Endometrial microvascular endothelial cells (primary cell): ENCODE results near the gene NGDN. TPM values are rescaled to one million over a fixed set of nuclear protein-coding genes. Genes with fewer than 3 reads are reported as not detected.

ENCODE experiments used
- in situ Hi-C: cut with HindIII; loops from 2 replicates; pipeline ENCODE4 v1.10.0; 2017; ENCODE audit warnings: low sequenced_read_pairs, low pct_unique_long_range_greater_than_20kb; ENCODE audit errors: inconsistent ontology term
- total RNA-seq: library from RNA; depleted of rRNA; stranded (reverse); fragments of >200 nt; gene quantifications from one replicate; pipeline ENCODE4 v1.2.3, GENCODE V29; 2015; ENCODE audit errors: inconsistent ontology term

The NGDN gene
- total RNA-seq, 1 donor from 2014 or later = 38.7 TPM

- in situ Hi-C loops = no loop called here
These were observed 43.7 kb downstream of the NGDN start for GRCh38 chr14:23513005-23513817.

- in situ Hi-C loops = no loop called here
These were observed 44.5 kb downstream of the NGDN start for GRCh38 chr14:23513818-23514643.

- in situ Hi-C loops = no loop called here
These were observed 45.1 kb downstream of the NGDN start for GRCh38 chr14:23514644-23514957.

- in situ Hi-C loops = no loop called here
These were observed 48.3 kb downstream of the NGDN start for GRCh38 chr14:23517650-23518326.

- in situ Hi-C loops = no loop called here
These were observed 49.2 kb downstream of the NGDN start for GRCh38 chr14:23518709-23519108.

- in situ Hi-C loops = no loop called here
These were observed 51.5 kb downstream of the NGDN start for GRCh38 chr14:23520899-23521533.

GRCh38 chr14:23521785-23522640 lies 52.5 kb downstream of the NGDN start:
- in situ Hi-C loops = no loop called here

GRCh38 chr14:23522643-23523198 lies 53.2 kb downstream of the NGDN start:
- in situ Hi-C loops = no loop called here

GRCh38 chr14:23523229-23524016 lies 53.9 kb downstream of the NGDN start:
- in situ Hi-C loops = no loop called here

- in situ Hi-C loops = no loop called here
These were observed 55.5 kb downstream of the NGDN start for GRCh38 chr14:23524954-23525353.

- in situ Hi-C loops = no loop called here
These were observed 56.1 kb downstream of the NGDN start for GRCh38 chr14:23525611-23526010.

Other genes starting within 250 kb of the NGDN start
- gene RNF212B, start 231.8 kb upstream of the NGDN start, total RNA-seq = not detected
- gene HOMEZ, start 183.6 kb upstream of the NGDN start, total RNA-seq = 8.3 TPM
- gene PPP1R3E, start 166.8 kb upstream of the NGDN start, total RNA-seq = 1.5 TPM
- 13.2 TPM for gene BCL2L2, start 162.9 kb upstream of the NGDN start, total RNA-seq
- gene PABPN1, start 148.2 kb upstream of the NGDN start, total RNA-seq = 69.4 TPM
- gene SLC22A17, start 116.8 kb upstream of the NGDN start, total RNA-seq = 0.09 TPM
- gene EFS, start 104.5 kb upstream of the NGDN start, total RNA-seq = not detected
- gene IL25, start 96.9 kb upstream of the NGDN start, total RNA-seq = not detected
- not detected for gene CMTM5, start 92.7 kb upstream of the NGDN start, total RNA-seq
- not detected for gene MYH6, start 61.4 kb upstream of the NGDN start, total RNA-seq
- gene MYH7, start 34.0 kb upstream of the NGDN start, total RNA-seq = not detected
- gene ZFHX2, start 82.1 kb downstream of the NGDN start, total RNA-seq = under 0.01 TPM
- gene THTPA, start 86.6 kb downstream of the NGDN start, total RNA-seq = 10.6 TPM
- gene AP1G2, start 98.1 kb downstream of the NGDN start, total RNA-seq = 18.0 TPM
- gene JPH4, start 109.1 kb downstream of the NGDN start, total RNA-seq = not detected
- gene DHRS2, start 166.7 kb downstream of the NGDN start, total RNA-seq = not detected